PC-9 (cell line): ENCODE measurements around the gene ASF1A. TPM values are rescaled to one million over a fixed set of nuclear protein-coding genes. Genes with fewer than 3 reads are reported as not detected.

Experiments used
- Bru-seq: library from RNA; stranded (reverse); fragments of 400-500 nt; gene quantifications from one replicate; lab custom pipeline; 2021; lab: Mats Ljungman, UMichigan
- BruChase-seq, 2 experiments: library from RNA; stranded (reverse); fragments of 400-500 nt; gene quantifications; one replicate each; lab custom pipeline; 2021; lab: Mats Ljungman, UMichigan
- BruUV-seq: library from RNA; stranded (reverse); fragments of 400-500 nt; replicated peaks from 2 replicates; lab custom pipeline; 2021; lab: Mats Ljungman, UMichigan
- CTCF ChIA-PET: fragments of 300-600 bp; sonication (Branson Sonifier 250); formaldehyde crosslinking; loops from one replicate; lab custom pipeline; 2022; ENCODE audit warnings: antibody characterized with exemption; lab: Charles Lee
- POLR2A ChIA-PET: fragments of 300-600 bp; sonication (Branson Sonifier 250); formaldehyde crosslinking; loops from one replicate; lab custom pipeline; 2022; ENCODE audit warnings: antibody characterized with exemption; ENCODE audit not compliant: unreplicated experiment; lab: Charles Lee
- DNase-seq, 2 experiments: peaks; one replicate each; pipeline versions ENCODE4 v3.0.0 to v3.0.0-alpha.2; 2015 to 2022; ENCODE audit warnings: mixed read lengths in 1 of 2
- H2AFZ ChIP-seq: fragments of 200-600 bp; sonication (generic); 2 replicates; pipeline ENCODE4 v1.8.1; 2017; ENCODE audit warnings: antibody characterized with exemption
- H3F3A ChIP-seq: fragments of 200-600 bp; sonication (generic); 2 replicates; pipeline ENCODE4 v1.8.1; 2017; ENCODE audit warnings: antibody characterized with exemption, mild to moderate bottlenecking, low read depth; ENCODE audit not compliant: insufficient read depth
- H3K27ac ChIP-seq: fragments of 200-600 bp; sonication (generic); 2 replicates; pipeline ENCODE4 v1.6.1; 2016; ENCODE audit warnings: mixed run types
- H3K27me3 ChIP-seq: fragments of 200-600 bp; sonication (generic); 2 replicates; pipeline ENCODE4 v1.6.1; 2016; ENCODE audit warnings: low read depth, mixed run types; ENCODE audit not compliant: insufficient read depth
- H3K36me3 ChIP-seq: fragments of 200-600 bp; sonication (generic); 2 replicates; pipeline ENCODE4 v1.6.1; 2016; ENCODE audit warnings: low read depth, mixed run types
- H3K4me1 ChIP-seq: fragments of 200-600 bp; sonication (generic); replicated peaks from 2 replicates; pipeline ENCODE4 v1.6.1; 2016; ENCODE audit warnings: mixed run types; ENCODE audit not compliant: insufficient read depth
- H3K4me2 ChIP-seq: fragments of 200-600 bp; sonication (generic); 2 replicates; pipeline ENCODE4 v1.6.1; 2017; ENCODE audit warnings: mixed run types
- H3K4me3 ChIP-seq: fragments of 200-600 bp; sonication (generic); 2 replicates; pipeline ENCODE4 v1.6.1; 2016; ENCODE audit warnings: mixed run types
- H3K79me2 ChIP-seq: fragments of 200-600 bp; sonication (generic); 2 replicates; pipeline ENCODE4 v1.6.1; 2017; ENCODE audit warnings: low read depth, mixed run types
- H3K9me2 ChIP-seq: fragments of 200-600 bp; sonication (generic); 2 replicates; pipeline ENCODE4 v1.8.1; 2017; ENCODE audit warnings: mild to moderate bottlenecking; ENCODE audit not compliant: insufficient read depth
- H3K9me3 ChIP-seq: fragments of 200-600 bp; sonication (generic); 2 replicates; pipeline ENCODE4 v1.8.1; 2016; ENCODE audit warnings: low read depth; ENCODE audit not compliant: insufficient read depth
- H4K20me1 ChIP-seq: fragments of 200-600 bp; sonication (generic); 2 replicates; pipeline ENCODE4 v1.8.1; 2017; ENCODE audit not compliant: insufficient read depth
- EZH2 ChIP-seq: fragments of 200-600 bp; sonication (generic); IDR thresholded peaks from 2 replicates; pipeline ENCODE4 v1.8.0; 2017; ENCODE audit warnings: antibody characterized with exemption, low read depth
- intact Hi-C: fragments of 100-400 bp; cut with micrococcal nuclease; formaldehyde crosslinking; loops from one replicate; pipeline ENCODE4 v1.10.0; 2022; ENCODE audit not compliant: unreplicated experiment
- long read RNA-seq: library from polyadenylated mRNA; stranded (forward); transcript quantifications from one replicate; pipeline ENCODE4 v2.0.0, GENCODE V29; 2022
- total RNA-seq: library from RNA; stranded (reverse); gene quantifications from 2 replicates; pipeline ENCODE4 v1.2.3, GENCODE V29; 2021
- TF ChIP-seq, protein P1 (sequence below): fragments of 200-600 bp; sonication (generic); conservative IDR thresholded peaks from 2 replicates; pipeline ENCODE4 v1.6.1; 2017; ENCODE audit warnings: mixed run types, antibody characterized with exemption, mild to moderate bottlenecking, moderate library complexity

Gene ASF1A
- total RNA-seq (25.7 and 39.5 TPM in 2 replicates), Bru-seq, nascent RNA (percentile 92 among the genes with signal in this experiment), BruChase-seq, experiment 1, labeled RNA remaining after a 2-hour chase (percentile 84 among the genes with signal in this experiment), BruChase-seq, experiment 2, labeled RNA remaining after a 6-hour chase (percentile 83 among the genes with signal in this experiment)
- long read RNA-seq, transcript ASF1A-201 (4 exons, 2,362 nt): major isoform, 133 of 135 reads
- long read RNA-seq, partial matches to known transcripts: 0 of 135 reads
- long read RNA-seq, other reads (novel, unspliced or antisense): 2 of 135 reads

DNA sequence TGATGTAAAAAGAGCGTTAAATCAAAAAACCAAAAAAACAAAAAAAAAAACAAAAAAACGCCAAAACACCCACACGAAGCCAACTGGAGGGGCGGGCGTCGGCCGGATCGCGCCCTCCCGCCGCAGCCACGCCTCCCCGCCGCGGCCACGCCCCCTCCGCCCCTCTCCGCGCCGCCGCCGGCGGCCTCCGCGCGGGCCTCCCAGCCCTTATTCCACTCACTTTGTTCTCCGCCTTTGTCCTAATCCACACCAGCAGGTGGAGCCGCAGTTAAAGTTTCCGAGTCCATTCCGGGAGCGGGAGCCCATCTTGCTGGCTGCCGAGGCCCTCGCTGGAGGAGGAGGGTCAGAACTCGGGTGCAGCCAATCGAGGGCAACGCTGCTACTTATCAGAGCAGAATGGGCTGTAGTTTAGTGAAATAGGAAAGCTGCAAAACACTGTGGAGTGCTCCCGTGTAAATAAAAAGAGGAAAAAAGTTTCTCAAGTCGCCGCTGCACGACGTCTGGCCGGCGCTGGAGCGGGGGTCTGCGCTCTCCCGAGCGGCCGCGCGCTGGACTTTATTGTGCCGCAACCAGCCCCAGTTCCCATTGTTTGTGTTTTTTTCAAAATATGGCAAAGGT, at the start of gene ASF1A:
ASF1A (plus strand) TSS at position 346 of the 618 bp plus-strand sequence; CDS start at position 608, 262 bp downstream.
- Histone ChIP-seq H3F3A (peaks cover 18% of the 10 kb centered on the region), H3K9me3 (no peaks in the 10 kb centered on the region), H3K4me3 (peak within 1 kb of the TSS; percentile 92), H3K79me2 (peaks cover 88% of the 10 kb centered on the region), H3K27me3 (no peaks in the 10 kb centered on the region), H3K27ac (peak within 1 kb of the TSS; percentile 95), H3K36me3 (peaks cover 14% of the 10 kb centered on the region), H3K4me1 (peaks cover 37% of the 10 kb centered on the region), H2AFZ (peak within 1 kb of the TSS; percentile 87), H3K9me2 (no peaks in the 10 kb centered on the region), H4K20me1 (no peaks in the 10 kb centered on the region), H3K4me2 (peak within 1 kb of the TSS; percentile 96)
- BruUV-seq: no TSS peak
- TF ChIP-seq EZH2: no peak
- TF ChIP-seq, protein P1, sequence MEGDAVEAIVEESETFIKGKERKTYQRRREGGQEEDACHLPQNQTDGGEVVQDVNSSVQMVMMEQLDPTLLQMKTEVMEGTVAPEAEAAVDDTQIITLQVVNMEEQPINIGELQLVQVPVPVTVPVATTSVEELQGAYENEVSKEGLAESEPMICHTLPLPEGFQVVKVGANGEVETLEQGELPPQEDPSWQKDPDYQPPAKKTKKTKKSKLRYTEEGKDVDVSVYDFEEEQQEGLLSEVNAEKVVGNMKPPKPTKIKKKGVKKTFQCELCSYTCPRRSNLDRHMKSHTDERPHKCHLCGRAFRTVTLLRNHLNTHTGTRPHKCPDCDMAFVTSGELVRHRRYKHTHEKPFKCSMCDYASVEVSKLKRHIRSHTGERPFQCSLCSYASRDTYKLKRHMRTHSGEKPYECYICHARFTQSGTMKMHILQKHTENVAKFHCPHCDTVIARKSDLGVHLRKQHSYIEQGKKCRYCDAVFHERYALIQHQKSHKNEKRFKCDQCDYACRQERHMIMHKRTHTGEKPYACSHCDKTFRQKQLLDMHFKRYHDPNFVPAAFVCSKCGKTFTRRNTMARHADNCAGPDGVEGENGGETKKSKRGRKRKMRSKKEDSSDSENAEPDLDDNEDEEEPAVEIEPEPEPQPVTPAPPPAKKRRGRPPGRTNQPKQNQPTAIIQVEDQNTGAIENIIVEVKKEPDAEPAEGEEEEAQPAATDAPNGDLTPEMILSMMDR: peak; percentile 69
- DNase-seq: peak; percentile 95 to 96
- ChIA-PET CTCF (interaction anchor here (0.5 kb wide), 1 partner anchor 37 kb away, joined by 11 read pairs; no protein-coding TSS in a partner anchor), POLR2A (interaction anchor here (0.9 kb wide), 1 partner anchor 12 kb away, joined by 3 read pairs; no protein-coding TSS in a partner anchor)
- intact Hi-C loops: loop anchor here (1.0 to 10.0 kb wide), 5 partner anchors 40 to 329 kb away; partner anchors contain the start of gene CEP85L

DNA sequence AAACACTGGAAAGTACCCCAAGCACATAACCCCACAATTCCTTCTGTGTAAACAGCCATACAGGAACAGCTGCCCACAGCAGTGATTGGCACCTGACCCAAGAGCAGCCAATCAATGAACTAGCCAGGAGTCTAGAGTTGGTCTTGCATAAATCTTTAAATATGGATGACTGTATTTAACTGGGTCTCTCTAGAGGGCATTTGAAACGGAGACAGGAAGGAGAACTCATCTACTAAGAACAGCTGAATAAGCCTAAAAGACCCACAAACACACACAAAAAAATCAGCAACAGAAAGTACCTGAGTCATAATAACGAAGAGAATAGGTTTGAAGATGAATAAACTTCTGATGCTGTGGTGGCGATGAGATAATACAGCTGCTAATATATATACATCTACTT, 49.0 kb upstream of the ASF1A start:
- BruUV-seq: no TSS peak
- Histone ChIP-seq H2AFZ (no peak overlapping the region), H4K20me1 (no peaks in the 10 kb centered on the region), H3K27me3 (no peaks in the 10 kb centered on the region), H3K4me2 (no peak overlapping the region), H3K9me2 (peaks cover 3% of the 10 kb centered on the region; the same call in 1 of the 2 replicates), H3K79me2 (no peaks in the 10 kb centered on the region), H3F3A (no peaks in the 10 kb centered on the region), H3K4me1 (no peaks in the 10 kb centered on the region), H3K36me3 (no peaks in the 10 kb centered on the region), H3K9me3 (no peaks in the 10 kb centered on the region), H3K4me3 (no peak overlapping the region), H3K27ac (no peak overlapping the region)
- ChIA-PET POLR2A (no interaction called here), CTCF (no interaction called here)
- intact Hi-C loops: no loop called here
- TF ChIP-seq, protein P1: no peak
- DNase-seq: no peak

DNA sequence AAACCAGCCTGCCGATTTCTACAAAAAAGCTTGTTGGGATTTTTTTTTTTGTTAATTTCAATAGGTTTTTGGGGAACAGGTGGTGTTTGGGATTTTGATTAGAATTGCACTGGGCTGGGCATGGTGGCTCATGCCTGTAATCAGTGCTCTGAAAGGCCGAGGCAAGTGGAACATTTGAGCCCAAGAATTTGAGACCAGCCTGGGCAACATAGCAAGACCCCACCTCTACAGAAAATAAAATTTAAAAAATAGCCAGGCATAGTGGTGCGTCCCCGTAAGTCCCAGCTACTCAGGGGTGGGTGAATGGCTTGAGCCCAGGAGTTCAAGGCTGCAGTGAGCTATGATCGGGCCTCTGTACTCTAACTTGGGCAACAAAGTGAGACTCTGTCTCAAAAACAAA, 40.5 kb upstream of the ASF1A start:
- Histone ChIP-seq H3K9me2 (no peaks in the 10 kb centered on the region), H3K4me2 (no peak overlapping the region), H3K4me1 (no peaks in the 10 kb centered on the region), H3K27me3 (no peaks in the 10 kb centered on the region), H3K27ac (no peak overlapping the region), H4K20me1 (no peaks in the 10 kb centered on the region; the same call in 1 of the 2 replicates), H3K9me3 (no peaks in the 10 kb centered on the region), H2AFZ (no peak overlapping the region), H3F3A (no peaks in the 10 kb centered on the region), H3K79me2 (no peaks in the 10 kb centered on the region), H3K4me3 (no peak overlapping the region), H3K36me3 (no peaks in the 10 kb centered on the region; the same call in 1 of the 2 replicates)
- POLR2A ChIA-PET: no interaction called here
- BruUV-seq: no TSS peak
- no peak for DNase-seq
- intact Hi-C loops: no loop called here
- TF ChIP-seq, protein P1: no peak
- CTCF ChIA-PET: interaction anchor here (0.7 kb wide), 1 partner anchor 330 kb away, joined by 5 read pairs; no protein-coding TSS in a partner anchor
